G401 (cell line): Measurements from ENCODE around the gene CD177. TPM values are rescaled to one million over a fixed set of nuclear protein-coding genes. Genes with fewer than 3 reads are reported as not detected.
"Not testable (repeated sequence)": the region's sequence is repeated elsewhere in the genome, so short reads cannot be mapped to it uniquely, and the experiment has no call there.

Source experiments
- DNase-seq: peaks from one replicate; pipeline ENCODE4 v3.0.0-alpha.2; 2015; ENCODE audit warnings: low spot score
- in situ Hi-C: cut with HindIII; loops from 2 replicates; pipeline ENCODE4 v1.10.0; 2016; ENCODE audit warnings: low sequenced_read_pairs, mixed read lengths
- total RNA-seq: library from RNA; depleted of rRNA; stranded (reverse); fragments of >200 nt; shearing (Covaris generic); gene quantifications from 2 replicates; pipeline ENCODE4 v1.2.3, GENCODE V29; 2014

CD177 gene
- total RNA-seq, 1 experiment from 2014 or later = 498 TPM

- in situ Hi-C loops = no loop called here
Observed at GRCh38 chr19:43330726-43331434, 22.6 kb upstream of the CD177 start.

GRCh38 chr19:43331435-43332010 lies 22.0 kb upstream of the CD177 start:
- peak; percentile 29 for DNase-seq
- in situ Hi-C loops = no loop called here

More at GRCh38 chr19:43330726-43331434, 22.6 kb upstream of the CD177 start:
- no peak for DNase-seq

- in situ Hi-C loops = no loop called here
- no peak for DNase-seq
Observed at GRCh38 chr19:43332058-43332922, 21.2 kb upstream of the CD177 start.

- DNase-seq, in situ Hi-C loops: not testable (repeated sequence)
Observed at GRCh38 chr19:43336508-43336907, 17.0 kb upstream of the CD177 start.

GRCh38 chr19:43337737-43338136 lies 15.7 kb upstream of the CD177 start:
- no peak for DNase-seq
- in situ Hi-C loops = no loop called here

- DNase-seq = no peak
- in situ Hi-C loops = no loop called here
Observed at GRCh38 chr19:43338530-43338929, 15.0 kb upstream of the CD177 start.

- DNase-seq, in situ Hi-C loops: not testable (repeated sequence)
Observed at GRCh38 chr19:43339243-43339930, 14.1 kb upstream of the CD177 start.

GRCh38 chr19:43340101-43340500 lies 13.4 kb upstream of the CD177 start:
- in situ Hi-C loops = not testable (repeated sequence)

GRCh38 chr19:43341098-43341497 lies 12.4 kb upstream of the CD177 start:
- in situ Hi-C loops, DNase-seq: not testable (repeated sequence)

More at GRCh38 chr19:43340101-43340500, 13.4 kb upstream of the CD177 start:
- not testable (repeated sequence) for DNase-seq

- in situ Hi-C loops, DNase-seq: not testable (repeated sequence)
Observed at GRCh38 chr19:43342104-43342503, 11.4 kb upstream of the CD177 start.

GRCh38 chr19:43344347-43344925 lies 9.1 kb upstream of the CD177 start:
- DNase-seq, in situ Hi-C loops: not testable (repeated sequence)

- in situ Hi-C loops, DNase-seq: not testable (repeated sequence)
Observed at GRCh38 chr19:43349813-43350212, 3.7 kb upstream of the CD177 start.

GRCh38 chr19:43351998-43352746 lies 1.3 kb upstream of the CD177 start:
- in situ Hi-C loops = no loop called here

GRCh38 chr19:43354305-43354627 lies 780 bp downstream of the CD177 start:
- in situ Hi-C loops = no loop called here
- DNase-seq = no peak

More at GRCh38 chr19:43351998-43352746, 1.3 kb upstream of the CD177 start:
- no peak for DNase-seq

GRCh38 chr19:43356749-43357148 lies 3.3 kb downstream of the CD177 start:
- DNase-seq, in situ Hi-C loops: not testable (repeated sequence)

- in situ Hi-C loops = no loop called here
- no peak for DNase-seq
Observed at GRCh38 chr19:43362179-43362578, 8.7 kb downstream of the CD177 start.

GRCh38 chr19:43362745-43363144 lies 9.3 kb downstream of the CD177 start:
- DNase-seq = no peak
- in situ Hi-C loops = no loop called here

- in situ Hi-C loops, DNase-seq: not testable (repeated sequence)
Observed at GRCh38 chr19:43365677-43366076, 12.2 kb downstream of the CD177 start.
